Esophagus squamous epithelium (tissue), 5 donors: ENCODE measurements around the gene A3GALT2. TPM values are rescaled to one million over a fixed set of nuclear protein-coding genes. Genes with fewer than 3 reads are reported as not detected.

Experiments used
- DNase-seq: peaks from one replicate; lab custom pipeline; 2025; lab: John Stamatoyannopoulos, UW
- H3K27ac ChIP-seq, 4 donors: fragments of 200-600 bp; sonication (generic); one replicate each; pipeline ENCODE4 v1.5.1; 2016 to 2019; ENCODE audit warnings: mild to moderate bottlenecking in 1 of 4
- H3K27me3 ChIP-seq, 4 donors: fragments of 200-600 bp; sonication (generic); 1 replicate in 3 of 4; 2 replicates in 1 of 4; pipeline versions ENCODE4 v1.5.1 to v1.6.0; 2017 to 2021; ENCODE audit warnings: antibody characterized with exemption in 1 of 4
- H3K36me3 ChIP-seq, 3 donors: fragments of 200-600 bp; sonication (generic); one replicate each; pipeline ENCODE4 v1.5.1; 2016 to 2019
- H3K4me1 ChIP-seq, 3 donors: fragments of 200-600 bp; sonication (generic); one replicate each; pipeline ENCODE4 v1.5.1; 2017 to 2019
- H3K4me3 ChIP-seq, 4 donors: fragments of 200-600 bp; sonication (generic); 1 replicate in 3 of 4; 2 replicates in 1 of 4; pipeline ENCODE4 v1.5.1; 2016 to 2019; ENCODE audit warnings: mild to moderate bottlenecking in 2 of 4, moderate library complexity in 1 of 4
- H3K9me3 ChIP-seq, 3 donors: fragments of 200-600 bp; sonication (generic); one replicate each; pipeline ENCODE4 v1.5.1; 2016 to 2019
- CTCF ChIP-seq, 6 experiments: fragments of 450-650 bp in 4 of 6; fragments of 200-600 bp in 2 of 6; sonication (generic) in 2 of 6; IDR thresholded peaks; one replicate each; pipeline ENCODE4 v1.5.1; 2016 to 2019; ENCODE audit warnings: antibody characterized with exemption in 6 of 6, mild to moderate bottlenecking in 4 of 6, moderate library complexity in 4 of 6
- POLR2A ChIP-seq, 4 donors: fragments of 450-650 bp; IDR thresholded peaks; one replicate each; pipeline ENCODE4 v1.6.1; 2017; ENCODE audit warnings: antibody characterized with exemption in 4 of 4, mild to moderate bottlenecking in 4 of 4, moderate library complexity in 3 of 4
- WGBS, 2 donors: methylation state at CpG; one replicate each; pipeline ENCODE4 v1.1.5; 2018; 5-methylcytosine and 5-hydroxymethylcytosine counted together
- intact Hi-C: fragments of 100-400 bp; cut with DNase I; formaldehyde crosslinking; loops from one replicate; pipeline ENCODE4 v1.15.0; 2022
- total RNA-seq, 4 donors: library from RNA; depleted of rRNA; stranded (reverse); fragments of >200 nt; gene quantifications; one replicate each; pipeline ENCODE4 v1.1.0, GENCODE V29; 2016
- donor health status: DM: yes; HTN: yes; CAD: no.

The A3GALT2 gene
- total RNA-seq, 4 donors from 2014 or later: not detected

- intact Hi-C loops: no loop called here
- peaks cover 11 to 94% (median 14%) of the 10 kb centered on the region in 3 donors for H3K36me3 ChIP-seq
- no peaks in the 10 kb centered on the region for H3K27me3 ChIP-seq
- no peak overlapping the region for H3K4me3 ChIP-seq
- TF ChIP-seq CTCF (IDR thresholded peaks at IDR 0.05) (no peak), POLR2A (IDR thresholded peaks at IDR 0.05) (no peak)
- 82 to 84% methylated on average over 3 of the region's 3 CpGs for WGBS, 2 donors
- DNase-seq: no peak
- H3K9me3 ChIP-seq: no peaks in the 10 kb centered on the region
- H3K27ac ChIP-seq: no peak overlapping the region
- peaks cover 0 to 17% (median 0%) of the 10 kb centered on the region in 3 donors for H3K4me1 ChIP-seq
These were observed 38.1 kb downstream of the A3GALT2 start for GRCh38 chr1:33282791-33283190.

- 89 to 92% methylated on average over 12 to 17 of the region's 17 CpGs for WGBS, 2 donors
- no peak for TF ChIP-seq CTCF (IDR thresholded peaks at IDR 0.05)
- no peak for TF ChIP-seq POLR2A (IDR thresholded peaks at IDR 0.05)
- Histone ChIP-seq H3K4me3 (no peak overlapping the region), H3K27ac (no peak overlapping the region), H3K36me3 (peaks cover 11 to 94% (median 14%) of the 10 kb centered on the region in 3 donors), H3K4me1 (peaks cover 0 to 11% (median 0%) of the 10 kb centered on the region in 3 donors), H3K27me3 (no peaks in the 10 kb centered on the region), H3K9me3 (no peaks in the 10 kb centered on the region)
- intact Hi-C loops: no loop called here
- DNase-seq: no peak
These were observed 39.2 kb downstream of the A3GALT2 start for GRCh38 chr1:33281554-33282303.

- no peak for DNase-seq
- H3K36me3 ChIP-seq: peaks cover 11 to 99% (median 14%) of the 10 kb centered on the region in 3 donors
- H3K4me1 ChIP-seq: no peaks in the 10 kb centered on the region
- intact Hi-C loops: no loop called here
- H3K9me3 ChIP-seq: no peaks in the 10 kb centered on the region
- no peak overlapping the region for H3K4me3 ChIP-seq
- WGBS, 2 donors: 91 to 92% methylated on average over 9 to 19 of the region's 29 CpGs
- TF ChIP-seq CTCF (IDR thresholded peaks at IDR 0.05) (no peak), POLR2A (IDR thresholded peaks at IDR 0.05) (no peak)
- no peak overlapping the region for H3K27ac ChIP-seq
- H3K27me3 ChIP-seq: no peaks in the 10 kb centered on the region
These were observed 40.7 kb downstream of the A3GALT2 start for GRCh38 chr1:33280091-33280661.

GRCh38 chr1:33277488-33278084, 43.3 kb downstream of the A3GALT2 start:
- Histone ChIP-seq H3K9me3 (no peaks in the 10 kb centered on the region), H3K27ac (no peak overlapping the region), H3K27me3 (no peaks in the 10 kb centered on the region), H3K4me3 (no peak overlapping the region), H3K4me1 (peaks cover 0 to 8% (median 0%) of the 10 kb centered on the region in 3 donors), H3K36me3 (peaks cover 10 to 89% (median 11%) of the 10 kb centered on the region in 3 donors)
- 85 to 91% methylated on average over 11 of the region's 11 CpGs for WGBS, 2 donors
- no peak for DNase-seq
- TF ChIP-seq POLR2A (IDR thresholded peaks at IDR 0.05) (no peak), CTCF (IDR thresholded peaks at IDR 0.05) (no peak)
- intact Hi-C loops: no loop called here
